Muscle of leg (tissue), 11 donors: Measurements from ENCODE around the gene FUT4. TPM values are rescaled to one million over a fixed set of nuclear protein-coding genes. Genes with fewer than 3 reads are reported as not detected.
"Not testable (repeated sequence)": the region's sequence is repeated elsewhere in the genome, so short reads cannot be mapped to it uniquely, and the experiment has no call there.

Experiments
- DNase-seq: peaks from one replicate; pipeline ENCODE4 v3.0.0; 2013
- H3K27ac ChIP-seq: one replicate; pipeline ENCODE4 v1.5.1; 2013; ENCODE audit warnings: mild to moderate bottlenecking, low read length, control low read depth
- H3K27me3 ChIP-seq: one replicate; pipeline ENCODE4 v1.6.1; 2013; ENCODE audit warnings: low read length; ENCODE audit not compliant: control insufficient read depth, insufficient read depth
- H3K36me3 ChIP-seq: one replicate; pipeline ENCODE4 v1.6.1; 2013; ENCODE audit warnings: low read length; ENCODE audit not compliant: control insufficient read depth, insufficient read depth
- H3K4me1 ChIP-seq: one replicate; pipeline ENCODE4 v1.6.1; 2013; ENCODE audit warnings: low read length; ENCODE audit not compliant: control insufficient read depth, insufficient read depth
- H3K4me3 ChIP-seq: one replicate; pipeline ENCODE4 v1.5.1; 2013; ENCODE audit warnings: low read length, control low read depth
- H3K9me3 ChIP-seq: replicated peaks from 2 replicates; pipeline ENCODE4 v1.6.1; 2013; ENCODE audit warnings: low read depth, low read length; ENCODE audit not compliant: control insufficient read depth
- WGBS: methylation state at CpG from one replicate; pipeline ENCODE4 v1.1.5; 2013; ENCODE audit warnings: missing lambda C conversion rate; ENCODE audit not compliant: insufficient coverage; 5-methylcytosine and 5-hydroxymethylcytosine counted together
- polyA plus RNA-seq, 8 donors: library from polyadenylated mRNA; unstranded; fragments of 120-200 nt; gene quantifications; one replicate each; pipeline versions ENCODE4 v1.2.1 to v1.2.3, GENCODE V29; 2013; ENCODE audit warnings: inconsistent platforms in 1 of 8, low replicate concordance in 1 of 8; ENCODE audit not compliant: insufficient read length in 8 of 8, insufficient read depth in 1 of 8
- total RNA-seq: library from RNA; stranded (reverse); fragments of 120-200 nt; gene quantifications from one replicate; pipeline ENCODE4 v1.2.4, GENCODE V29; 2013

FUT4 gene
- total and polyA plus RNA-seq, 9 donors = 5.0 to 7.4 (median 5.3) TPM

DNA sequence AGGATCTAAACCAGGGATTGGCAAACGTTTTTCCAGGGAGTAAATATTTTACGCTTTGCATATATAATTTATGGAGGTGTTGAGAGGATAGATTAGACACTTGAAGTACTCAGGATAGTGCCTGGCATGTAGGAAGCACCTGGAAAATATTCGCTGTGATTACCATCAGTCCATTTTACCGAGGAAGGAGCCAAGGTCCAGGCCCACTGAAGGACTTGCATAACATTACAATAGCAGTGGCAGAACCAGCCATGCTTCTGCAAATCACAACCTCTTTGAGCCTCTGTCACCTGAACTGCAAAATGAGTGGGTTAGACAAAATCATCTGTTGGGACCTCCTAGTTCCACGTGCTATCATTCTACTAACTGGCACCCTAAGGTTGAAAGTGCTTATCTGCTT is 5.4 kb downstream of the FUT4 start:
- DNase-seq = no peak
- Histone ChIP-seq H3K36me3 (peaks cover 12% of the 10 kb centered on the region), H3K27ac (no peak overlapping the region), H3K27me3 (no peaks in the 10 kb centered on the region), H3K4me1 (peaks cover 23% of the 10 kb centered on the region), H3K4me3 (no peak overlapping the region), H3K9me3 (no peaks in the 10 kb centered on the region)
- 60% methylated on average over 1 of the region's 5 CpGs for WGBS

DNA sequence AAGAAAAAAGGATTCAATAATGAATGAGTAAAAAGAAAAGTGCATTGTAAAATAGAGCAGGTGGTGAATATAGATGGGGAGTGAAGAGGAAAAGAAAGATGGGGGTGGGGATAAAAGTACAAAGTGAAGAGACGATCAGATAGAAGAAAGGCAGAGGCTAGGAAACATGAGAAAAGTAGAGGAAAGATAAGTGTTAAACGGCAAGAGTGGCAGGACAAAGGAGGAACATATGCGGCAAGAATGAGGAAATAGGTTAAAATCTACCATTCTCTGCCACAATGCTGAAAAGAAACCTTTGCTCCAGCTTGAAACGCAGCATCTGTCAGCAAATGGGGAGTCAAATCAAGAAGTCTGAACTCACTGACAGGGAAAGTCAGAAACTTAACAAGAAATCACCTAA is 6.8 kb downstream of the FUT4 start:
- WGBS = 70% methylated on average over 1 of the region's 4 CpGs
- Histone ChIP-seq H3K27me3 (no peaks in the 10 kb centered on the region), H3K27ac (no peak overlapping the region), H3K36me3 (peaks cover 8% of the 10 kb centered on the region), H3K4me1 (peaks cover 13% of the 10 kb centered on the region), H3K9me3 (no peaks in the 10 kb centered on the region), H3K4me3 (no peak overlapping the region)
- no peak for DNase-seq

DNA sequence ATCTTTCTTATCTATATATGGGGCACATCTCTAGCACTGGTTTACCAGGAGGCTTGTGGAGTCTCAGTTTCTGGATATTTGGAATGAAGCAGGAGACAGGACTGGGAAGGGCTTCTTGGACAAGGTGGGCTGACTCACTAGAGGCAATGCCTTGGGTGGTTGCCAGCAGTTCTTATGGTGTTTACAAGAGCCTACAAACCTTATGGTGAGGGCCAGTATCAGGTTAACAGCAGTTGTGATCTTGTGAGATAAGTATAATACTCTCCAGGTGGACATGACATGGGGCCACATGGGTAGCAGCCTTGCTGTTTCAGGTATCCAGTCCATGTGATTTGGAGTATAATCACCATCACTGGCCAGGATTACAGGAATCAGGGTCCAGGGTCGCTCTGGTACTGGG is 10.2 kb downstream of the FUT4 start:
- no peaks in the 10 kb centered on the region for H3K9me3 ChIP-seq
- H3K27me3 ChIP-seq = no peaks in the 10 kb centered on the region
- DNase-seq = no peak
- H3K4me3 ChIP-seq = no peak overlapping the region
- no peaks in the 10 kb centered on the region for H3K4me1 ChIP-seq
- H3K36me3 ChIP-seq = no peaks in the 10 kb centered on the region
- H3K27ac ChIP-seq = no peak overlapping the region
- WGBS = no CpG with 5 or more reads among the region's 1 CpG

DNA sequence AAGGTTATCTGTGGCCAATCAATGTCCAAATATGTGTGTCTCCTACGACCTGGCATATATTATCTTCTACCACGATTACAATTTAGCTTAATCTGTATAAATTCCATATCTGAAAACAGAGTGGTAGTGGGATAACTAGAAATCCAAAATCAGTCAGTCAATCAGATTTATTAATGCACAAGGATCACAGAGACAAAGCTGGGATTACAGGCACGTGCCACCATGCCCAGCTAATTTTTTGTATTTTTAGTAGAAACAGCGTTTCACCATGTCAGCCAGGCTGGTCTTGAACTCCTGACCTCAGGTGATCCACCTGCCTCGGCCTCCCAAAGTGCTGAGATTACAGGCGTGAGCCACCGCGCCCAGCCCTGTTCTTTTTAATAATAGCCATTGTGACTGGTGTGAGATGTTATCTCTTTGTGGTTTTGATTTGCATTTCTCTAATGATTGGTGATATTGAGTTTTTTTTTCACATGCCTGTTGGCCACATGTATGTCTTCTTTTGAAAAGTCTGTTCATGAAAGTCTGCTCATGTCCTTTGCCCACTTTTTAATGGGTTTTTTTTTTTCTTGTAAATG is 12.1 kb downstream of the FUT4 start:
- 100% methylated on average over 4 of the region's 8 CpGs for WGBS
- not testable (repeated sequence) for H3K27ac ChIP-seq, H3K4me1 ChIP-seq, DNase-seq, H3K9me3 ChIP-seq, H3K36me3 ChIP-seq, H3K27me3 ChIP-seq, H3K4me3 ChIP-seq

DNA sequence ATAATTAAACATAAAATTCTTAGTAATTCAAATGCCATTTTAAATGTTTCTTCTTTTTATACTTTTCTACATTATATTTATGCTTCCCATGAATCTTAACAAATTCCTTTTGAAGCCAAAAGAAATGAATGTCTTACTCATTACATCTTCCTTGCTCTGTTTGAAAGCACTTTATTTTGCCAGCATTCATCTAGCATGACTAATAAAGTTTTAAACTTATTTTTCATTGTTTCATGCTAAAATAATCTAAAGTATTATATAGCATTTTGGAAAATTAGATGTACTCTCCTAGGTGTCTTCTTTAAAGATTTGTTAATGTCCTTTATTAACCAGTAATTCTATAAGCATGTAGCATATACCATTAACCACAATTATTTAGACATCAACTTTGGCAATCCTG is 13.7 kb downstream of the FUT4 start:
- H3K36me3 ChIP-seq = no peaks in the 10 kb centered on the region
- no peaks in the 10 kb centered on the region for H3K9me3 ChIP-seq
- no peak for DNase-seq
- no peaks in the 10 kb centered on the region for H3K4me1 ChIP-seq
- no peak overlapping the region for H3K27ac ChIP-seq
- H3K27me3 ChIP-seq = no peaks in the 10 kb centered on the region
- H3K4me3 ChIP-seq = no peak overlapping the region

DNA sequence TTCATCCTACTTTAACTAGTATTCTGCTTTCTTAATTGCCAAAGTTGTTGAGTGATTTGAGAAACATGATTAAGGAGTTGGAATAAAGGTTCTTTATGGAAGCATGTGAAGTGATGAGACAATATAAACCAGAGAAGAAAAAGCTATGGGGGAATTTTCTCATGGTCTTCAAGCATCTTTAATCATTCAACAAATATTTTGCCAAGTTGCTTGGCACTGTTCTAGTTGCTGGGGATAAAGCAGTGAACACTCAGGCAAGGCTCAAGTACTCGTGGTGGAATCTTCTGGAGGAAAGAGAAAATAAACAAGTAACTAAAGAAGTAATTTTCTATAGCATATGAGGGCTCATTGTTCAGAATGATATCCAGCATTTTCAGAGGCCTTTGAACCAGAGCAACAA is 14.3 kb downstream of the FUT4 start:
- H3K27me3 ChIP-seq = no peaks in the 10 kb centered on the region
- H3K9me3 ChIP-seq = no peaks in the 10 kb centered on the region
- no peaks in the 10 kb centered on the region for H3K4me1 ChIP-seq
- WGBS = no CpG with 5 or more reads among the region's 1 CpG
- DNase-seq = no peak
- H3K27ac ChIP-seq = no peak overlapping the region
- no peak overlapping the region for H3K4me3 ChIP-seq
- no peaks in the 10 kb centered on the region for H3K36me3 ChIP-seq

DNA sequence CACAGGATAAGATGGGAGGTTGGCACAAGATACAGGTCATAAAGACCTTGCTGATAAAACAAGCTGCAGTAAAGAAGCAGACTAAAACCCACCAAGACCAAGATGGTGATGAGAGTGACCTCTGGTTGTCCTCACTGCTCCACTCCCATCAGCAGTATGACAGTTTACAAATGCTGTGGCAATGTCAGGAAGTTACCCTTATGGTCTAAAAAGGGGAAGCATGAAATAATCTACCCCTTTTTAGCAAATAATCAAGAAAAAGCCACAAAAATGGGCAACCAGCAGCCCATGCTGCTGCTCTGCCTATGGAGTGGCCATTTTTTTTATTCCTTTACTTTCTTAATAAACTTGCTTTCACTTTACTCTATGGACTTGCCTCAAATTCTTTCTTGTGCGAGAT is 14.7 kb downstream of the FUT4 start:
- H3K4me3 ChIP-seq = no peak overlapping the region
- H3K9me3 ChIP-seq = no peaks in the 10 kb centered on the region
- no CpG with 5 or more reads among the region's 1 CpG for WGBS
- no peaks in the 10 kb centered on the region for H3K27me3 ChIP-seq
- H3K27ac ChIP-seq = no peak overlapping the region
- H3K4me1 ChIP-seq = no peaks in the 10 kb centered on the region
- DNase-seq = no peak
- H3K36me3 ChIP-seq = no peaks in the 10 kb centered on the region

DNA sequence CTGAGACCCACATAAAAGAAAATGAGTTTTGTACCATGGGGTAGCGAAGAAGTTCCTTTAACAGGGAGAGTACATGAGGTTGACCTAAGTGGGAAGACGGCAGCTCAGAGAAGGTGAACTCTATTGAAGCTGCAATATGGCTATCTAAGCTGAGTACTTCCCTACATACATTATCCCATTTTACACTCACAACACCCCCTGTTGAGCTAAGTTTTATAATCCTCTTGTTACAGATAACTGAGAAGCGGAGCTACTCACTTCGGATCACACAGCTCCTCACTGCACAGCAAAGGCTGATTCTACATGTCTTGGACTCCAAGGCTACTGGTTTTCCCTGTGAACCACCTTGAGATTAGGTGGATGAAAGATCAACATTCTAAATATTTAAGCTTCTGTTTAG is 15.2 kb downstream of the FUT4 start:
- Histone ChIP-seq H3K27me3 (no peaks in the 10 kb centered on the region), H3K4me3 (no peak overlapping the region), H3K27ac (no peak overlapping the region), H3K4me1 (no peaks in the 10 kb centered on the region), H3K9me3 (no peaks in the 10 kb centered on the region), H3K36me3 (no peaks in the 10 kb centered on the region)
- DNase-seq = no peak
- WGBS = 100% methylated on average over 1 of the region's 4 CpGs

DNA sequence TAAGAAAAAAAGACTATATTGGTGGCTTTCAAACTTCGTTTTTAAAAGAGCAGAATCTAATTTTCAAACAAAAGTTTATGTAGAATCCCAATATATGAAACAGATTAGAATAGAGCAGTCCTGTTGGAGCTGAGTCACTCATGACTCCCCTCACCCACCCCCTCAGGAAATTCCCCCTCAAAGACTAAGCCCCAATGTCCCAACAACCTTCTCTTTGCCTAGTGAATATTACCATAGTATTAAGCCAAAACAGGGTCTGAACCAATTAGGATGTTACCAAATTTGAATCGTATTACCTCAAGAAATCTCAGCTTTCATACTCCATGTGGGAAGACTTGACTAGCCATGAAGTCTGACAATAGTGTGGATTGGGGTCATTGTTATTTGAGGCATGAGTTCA is 15.6 kb downstream of the FUT4 start:
- no CpG with 5 or more reads among the region's 2 CpGs for WGBS
- DNase-seq = no peak
- Histone ChIP-seq H3K27me3 (no peaks in the 10 kb centered on the region), H3K9me3 (no peaks in the 10 kb centered on the region), H3K4me1 (no peaks in the 10 kb centered on the region), H3K4me3 (no peak overlapping the region), H3K36me3 (no peaks in the 10 kb centered on the region), H3K27ac (no peak overlapping the region)

DNA sequence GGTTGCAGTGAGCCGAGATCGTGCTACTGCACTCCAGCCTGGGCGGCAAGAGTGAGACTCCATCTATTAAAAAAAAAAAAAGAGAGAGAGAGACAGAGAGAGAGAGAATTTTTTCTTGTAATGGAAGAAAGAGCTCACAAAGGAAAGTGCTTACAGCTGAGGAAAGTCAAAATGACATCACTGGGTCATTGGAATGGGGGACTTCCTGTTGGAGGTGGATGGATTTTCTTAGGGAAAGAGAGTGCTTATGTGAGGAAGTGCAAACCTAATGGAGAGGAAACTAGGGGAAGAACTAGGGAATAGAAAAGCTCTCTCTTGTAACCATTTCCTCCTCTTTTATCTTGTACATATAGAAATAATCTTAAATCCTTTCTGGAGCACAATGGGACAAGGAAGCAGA is 17.1 kb downstream of the FUT4 start:
- WGBS = 100% methylated on average over 1 of the region's 3 CpGs
- H3K27ac ChIP-seq = no peak overlapping the region
- no peaks in the 10 kb centered on the region for H3K9me3 ChIP-seq
- no peaks in the 10 kb centered on the region for H3K36me3 ChIP-seq
- no peak overlapping the region for H3K4me3 ChIP-seq
- H3K27me3 ChIP-seq = no peaks in the 10 kb centered on the region
- peak; percentile 23 for DNase-seq
- H3K4me1 ChIP-seq = no peaks in the 10 kb centered on the region

DNA sequence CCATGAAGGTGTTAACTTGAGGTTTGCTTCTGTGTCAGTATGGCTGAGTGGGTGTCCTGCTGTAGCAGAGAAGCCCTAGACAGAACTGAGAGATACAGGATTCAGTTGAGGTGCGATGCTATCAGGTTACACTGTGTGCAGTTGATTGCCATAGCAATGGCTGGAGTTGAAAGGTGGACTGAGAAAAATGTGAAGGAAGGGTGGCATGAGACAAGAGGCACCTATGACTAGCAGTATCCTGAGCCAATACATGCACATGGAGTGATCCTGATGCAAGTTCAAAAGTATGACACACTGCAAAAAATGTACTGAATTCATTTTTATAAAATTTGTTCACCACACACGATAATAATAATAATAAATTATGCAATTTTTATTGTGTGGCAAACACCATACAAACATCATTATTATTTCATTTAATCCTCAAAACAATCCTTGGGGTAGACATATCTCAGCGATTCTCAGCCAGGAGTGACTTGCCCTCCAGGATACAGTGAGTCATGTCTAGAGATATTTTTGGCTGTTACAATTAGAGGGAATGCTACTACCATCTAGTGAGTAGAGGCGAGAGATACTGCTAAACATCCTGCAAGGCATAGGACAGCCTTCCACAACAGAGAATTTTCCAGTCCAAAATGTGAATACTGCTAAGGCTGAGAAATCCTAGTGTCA is 19.6 kb downstream of the FUT4 start:
- Histone ChIP-seq H3K27me3 (no peaks in the 10 kb centered on the region), H3K4me3 (no peak overlapping the region), H3K27ac (no peak overlapping the region), H3K36me3 (no peaks in the 10 kb centered on the region), H3K9me3 (no peaks in the 10 kb centered on the region), H3K4me1 (no peaks in the 10 kb centered on the region)
- peak; percentile 54 for DNase-seq
- WGBS = 61% methylated on average over 1 of the region's 4 CpGs
